Ishikawa (cell line): ENCODE measurements around the gene GAK.

Source experiments
- CEBPB ChIP-seq: IDR thresholded peaks from 2 replicates; pipeline ENCODE4 v1.6.1; 2012
- CREB1 ChIP-seq: IDR thresholded peaks from 2 replicates; pipeline ENCODE4 v1.6.1; 2012; ENCODE audit warnings: low read depth
- EGR1 ChIP-seq: IDR thresholded peaks from 2 replicates; pipeline ENCODE4 v1.6.1; 2012
- EP300 ChIP-seq: IDR thresholded peaks from 2 replicates; pipeline ENCODE4 v1.6.1; 2012; ENCODE audit warnings: borderline replicate concordance
- FOXM1 ChIP-seq: IDR thresholded peaks from 2 replicates; pipeline ENCODE4 v1.6.1; 2012; ENCODE audit warnings: low read depth, borderline replicate concordance
- NFIC ChIP-seq: IDR thresholded peaks from 2 replicates; pipeline ENCODE4 v1.6.1; 2012
- RAD21 ChIP-seq: IDR thresholded peaks from 2 replicates; pipeline ENCODE4 v1.6.1; 2012; ENCODE audit warnings: low read depth
- REST ChIP-seq: IDR thresholded peaks from 2 replicates; pipeline ENCODE4 v1.6.1; 2012; ENCODE audit warnings: low read depth, mild to moderate bottlenecking
- TAF1 ChIP-seq: IDR thresholded peaks from 2 replicates; pipeline ENCODE4 v1.6.1; 2012; ENCODE audit warnings: low read depth, mild to moderate bottlenecking
- TCF12 ChIP-seq: IDR thresholded peaks from 2 replicates; pipeline ENCODE4 v1.6.1; 2012; ENCODE audit warnings: low read depth
- TEAD4 ChIP-seq: IDR thresholded peaks from 2 replicates; pipeline ENCODE4 v1.6.1; 2012
- USF1 ChIP-seq: IDR thresholded peaks from 2 replicates; pipeline ENCODE4 v1.6.1; 2012
- YY1 ChIP-seq: IDR thresholded peaks from 2 replicates; pipeline ENCODE4 v1.6.1; 2012; ENCODE audit warnings: low read depth
- ZBTB7A ChIP-seq: IDR thresholded peaks from 2 replicates; pipeline ENCODE4 v1.6.1; 2012; ENCODE audit warnings: low read depth
- TF ChIP-seq, protein P1 (sequence below): IDR thresholded peaks from 2 replicates; pipeline ENCODE4 v1.6.1; 2012

Gene GAK

GRCh38 chr4:956531-957230 is 24.6 kb upstream of the GAK start:
- TF ChIP-seq EP300 (no peak), CEBPB (no peak), REST (no peak), EGR1 (no peak), TEAD4 (no peak), FOXM1 (no peak), ZBTB7A (no peak), USF1 (no peak), TCF12 (no peak), YY1 (no peak), RAD21 (no peak), TAF1 (no peak), NFIC (no peak), CREB1 (no peak)
- TF ChIP-seq, protein P1, sequence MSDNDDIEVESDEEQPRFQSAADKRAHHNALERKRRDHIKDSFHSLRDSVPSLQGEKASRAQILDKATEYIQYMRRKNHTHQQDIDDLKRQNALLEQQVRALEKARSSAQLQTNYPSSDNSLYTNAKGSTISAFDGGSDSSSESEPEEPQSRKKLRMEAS: no peak

DNA sequence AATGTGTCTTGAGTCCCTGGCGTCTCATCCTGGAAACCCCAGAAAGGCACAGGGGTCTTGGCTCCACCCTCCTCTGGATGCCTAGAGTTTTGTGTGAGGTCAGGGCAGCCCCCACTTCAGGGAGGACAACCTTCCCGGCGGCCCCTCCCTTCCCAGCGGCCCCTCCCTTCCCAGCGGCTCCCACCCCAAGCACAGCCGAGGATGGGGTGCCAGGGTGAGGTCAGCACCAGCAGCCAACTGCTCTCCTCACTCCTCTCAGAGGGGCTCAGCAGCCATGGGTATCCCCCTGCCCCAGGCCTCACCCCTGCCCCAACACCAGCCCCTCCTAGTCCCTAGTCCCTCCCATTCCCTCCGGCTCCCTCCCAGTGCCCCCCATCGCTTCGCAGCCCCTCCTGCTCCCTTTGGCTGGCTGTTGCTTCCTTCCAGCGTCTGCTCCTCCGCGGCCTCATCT is 23.8 kb upstream of the GAK start:
- TF ChIP-seq USF1: no peak
- TF ChIP-seq CEBPB: no peak
- no peak for TF ChIP-seq TEAD4

GRCh38 chr4:955161-955921 is 23.2 kb upstream of the GAK start:
- no peak for TF ChIP-seq TAF1
- no peak for TF ChIP-seq NFIC
- no peak for TF ChIP-seq EGR1
- TF ChIP-seq, protein P1: no peak
- no peak for TF ChIP-seq RAD21
- no peak for TF ChIP-seq ZBTB7A
- TF ChIP-seq TCF12: no peak
- TF ChIP-seq CEBPB: no peak
- TF ChIP-seq FOXM1: no peak
- no peak for TF ChIP-seq CREB1
- TF ChIP-seq REST: no peak
- TF ChIP-seq USF1: no peak

GRCh38 chr4:954211-955020 is 22.3 kb upstream of the GAK start:
- TF ChIP-seq TAF1 (no peak), NFIC (no peak)

- TF ChIP-seq USF1 (no peak), EGR1 (no peak), TCF12 (no peak), YY1 (no peak), TEAD4 (no peak), RAD21 (no peak), EP300 (no peak), ZBTB7A (no peak), CEBPB (no peak), FOXM1 (no peak), NFIC (no peak), TAF1 (no peak), CREB1 (no peak), REST (no peak)
- TF ChIP-seq, protein P1: no peak
Measured at GRCh38 chr4:953574-953915, 21.4 kb upstream of the GAK start.
